GM12873 (cell line): ENCODE measurements around the gene ARHGEF16.

Source experiments
- CTCF ChIP-seq: IDR thresholded peaks from 2 replicates; pipeline ENCODE4 v1.5.1; 2012; ENCODE audit warnings: low read depth, mild to moderate bottlenecking, moderate library complexity, low read length, control low read depth; ENCODE audit not compliant: insufficient read depth; ENCODE audit errors: missing control alignments

Gene ARHGEF16

GRCh38 chr1:3492545-3493246 lies 38.2 kb downstream of the ARHGEF16 start:
- TF ChIP-seq CTCF: no peak

GRCh38 chr1:3494321-3495308 lies 40.1 kb downstream of the ARHGEF16 start:
- no peak for TF ChIP-seq CTCF

- TF ChIP-seq CTCF: no peak
Measured at GRCh38 chr1:3495776-3496745, 41.6 kb downstream of the ARHGEF16 start.

- no peak for TF ChIP-seq CTCF
Measured at GRCh38 chr1:3496916-3497315, 42.5 kb downstream of the ARHGEF16 start.

GRCh38 chr1:3497521-3497920 lies 43.1 kb downstream of the ARHGEF16 start:
- no peak for TF ChIP-seq CTCF

GRCh38 chr1:3498246-3498930 lies 43.9 kb downstream of the ARHGEF16 start:
- TF ChIP-seq CTCF: no peak
